Neural progenitor cell (in vitro differentiated cells): ENCODE results near the gene MAST3. TPM values are rescaled to one million over a fixed set of nuclear protein-coding genes. Genes with fewer than 3 reads are reported as not detected.

Experiments
- DNase-seq: peaks from one replicate; pipeline ENCODE4 v3.0.0-alpha.2; 2016; ENCODE audit warnings: low spot score
- H2AFZ ChIP-seq: fragments of 200-600 bp; sonication (generic); replicated peaks from 2 replicates; pipeline ENCODE4 v1.6.1; 2016; ENCODE audit warnings: antibody characterized with exemption
- H3F3A ChIP-seq: fragments of 200-600 bp; sonication (generic); 2 replicates; pipeline ENCODE4 v1.6.1; 2016; ENCODE audit warnings: antibody characterized with exemption, low read depth
- H3K27ac ChIP-seq: fragments of 200-600 bp; sonication (generic); 2 replicates; pipeline ENCODE4 v1.5.1; 2016; ENCODE audit warnings: mild to moderate bottlenecking
- H3K27me3 ChIP-seq: fragments of 200-600 bp; sonication (generic); 2 replicates; pipeline ENCODE4 v1.6.1; 2016; ENCODE audit warnings: mild to moderate bottlenecking, moderate library complexity
- H3K36me3 ChIP-seq: fragments of 200-600 bp; sonication (generic); 2 replicates; pipeline ENCODE4 v1.5.1; 2016
- H3K4me1 ChIP-seq: fragments of 200-600 bp; sonication (generic); 2 replicates; pipeline ENCODE4 v1.6.1; 2016; ENCODE audit warnings: mixed run types
- H3K4me2 ChIP-seq: fragments of 200-600 bp; sonication (generic); 2 replicates; pipeline ENCODE4 v1.6.1; 2016
- H3K4me3 ChIP-seq: fragments of 200-600 bp; sonication (generic); 2 replicates; pipeline ENCODE4 v1.5.1; 2016
- H3K79me2 ChIP-seq: fragments of 200-600 bp; sonication (generic); 2 replicates; pipeline ENCODE4 v1.6.1; 2016; ENCODE audit warnings: low read depth
- H3K9ac ChIP-seq: fragments of 200-600 bp; sonication (generic); 2 replicates; pipeline ENCODE4 v1.6.1; 2016
- H3K9me3 ChIP-seq: fragments of 200-600 bp; sonication (generic); 2 replicates; pipeline ENCODE4 v1.5.1; 2016; ENCODE audit warnings: low read depth
- H4K20me1 ChIP-seq: fragments of 200-600 bp; sonication (generic); 2 replicates; pipeline ENCODE4 v1.6.1; 2016; ENCODE audit warnings: low read depth
- H3K27ac Mint-ChIP-seq: 3 replicates; pipeline ENCODE4 v1.8.0; 2021; ENCODE audit warnings: mixed read lengths
- H3K27me3 Mint-ChIP-seq: 2 replicates; pipeline ENCODE4 v1.8.0; 2022; ENCODE audit warnings: low read depth, mild to moderate bottlenecking, inconsistent platforms, moderate library complexity, mixed read lengths; ENCODE audit not compliant: insufficient read depth
- H3K36me3 Mint-ChIP-seq: 3 replicates; pipeline ENCODE4 v1.8.0; 2021; ENCODE audit warnings: mixed read lengths
- H3K4me1 Mint-ChIP-seq: 3 replicates; pipeline ENCODE4 v1.8.0; 2021; ENCODE audit warnings: mixed read lengths
- H3K4me3 Mint-ChIP-seq: 3 replicates; pipeline ENCODE4 v1.8.0; 2021; ENCODE audit warnings: mild to moderate bottlenecking, moderate library complexity, mixed read lengths
- H3K9me3 Mint-ChIP-seq: 3 replicates; pipeline ENCODE4 v1.8.0; 2020; ENCODE audit warnings: mixed read lengths
- CTCF ChIP-seq: fragments of 200-600 bp; sonication (generic); IDR thresholded peaks from 2 replicates; pipeline ENCODE4 v1.5.1; 2017; ENCODE audit warnings: antibody characterized with exemption, mild to moderate bottlenecking
- EZH2 ChIP-seq: fragments of 200-600 bp; sonication (generic); IDR thresholded peaks from 2 replicates; pipeline ENCODE4 v1.6.1; 2017; ENCODE audit warnings: antibody characterized with exemption, mild to moderate bottlenecking, moderate library complexity
- EZH2phosphoT487 ChIP-seq: fragments of 200-600 bp; sonication (generic); IDR thresholded peaks from 2 replicates; pipeline ENCODE4 v1.6.1; 2017; ENCODE audit warnings: antibody characterized with exemption
- total RNA-seq: library from RNA; depleted of rRNA; stranded (reverse); fragments of >200 nt; gene quantifications from 2 replicates; pipeline ENCODE4 v1.2.3, GENCODE V29; 2015; ENCODE audit warnings: low replicate concordance

Gene MAST3
- total RNA-seq, 1 donor from 2014 or later = 2.1 TPM

GRCh38 chr19:18058208-18059009, 39.2 kb upstream of the MAST3 start:
- H3K27ac ChIP-seq = no peak overlapping the region
- Mint-ChIP-seq H3K4me1 (peaks cover 13% of the 10 kb centered on the region), H3K9me3 (no peaks in the 10 kb centered on the region), H3K36me3 (no peaks in the 10 kb centered on the region), H3K27ac (peak overlapping the region; percentile 72), H3K4me3 (peak overlapping the region; percentile 75), H3K27me3 (peaks cover 7% of the 10 kb centered on the region)
- TF ChIP-seq CTCF = peak; percentile 98
- no peak for TF ChIP-seq EZH2
- TF ChIP-seq EZH2phosphoT487 = no peak
- H4K20me1 ChIP-seq = no peaks in the 10 kb centered on the region
- no peaks in the 10 kb centered on the region for H3K4me1 ChIP-seq
- peak overlapping the region; percentile 81 for H3K4me2 ChIP-seq
- H3K9me3 ChIP-seq = no peaks in the 10 kb centered on the region
- peak overlapping the region; percentile 41 for H3K4me3 ChIP-seq
- no peaks in the 10 kb centered on the region for H3K79me2 ChIP-seq
- H3K9ac ChIP-seq = no peak overlapping the region
- no peaks in the 10 kb centered on the region for H3K27me3 ChIP-seq
- peak overlapping the region; percentile 84 for H2AFZ ChIP-seq
- peaks cover 12% of the 10 kb centered on the region for H3F3A ChIP-seq
- peak; percentile 90 for DNase-seq
- no peaks in the 10 kb centered on the region for H3K36me3 ChIP-seq

- TF ChIP-seq EZH2phosphoT487 (no peak), CTCF (no peak), EZH2 (no peak)
- H3K4me3 ChIP-seq = no peak overlapping the region
- peak overlapping the region; percentile 35 for H3K4me3 Mint-ChIP-seq
- H2AFZ ChIP-seq = no peak overlapping the region
- no peaks in the 10 kb centered on the region for H4K20me1 ChIP-seq
- H3K4me2 ChIP-seq = no peak overlapping the region
- no peak for DNase-seq
- no peaks in the 10 kb centered on the region for H3K9me3 ChIP-seq
- peaks cover 11% of the 10 kb centered on the region for H3K4me1 Mint-ChIP-seq
- H3K27me3 ChIP-seq = no peaks in the 10 kb centered on the region
- H3F3A ChIP-seq = peaks cover 12% of the 10 kb centered on the region
- no peaks in the 10 kb centered on the region for H3K36me3 ChIP-seq
- H3K4me1 ChIP-seq = no peaks in the 10 kb centered on the region
- no peaks in the 10 kb centered on the region for H3K36me3 Mint-ChIP-seq
- no peak overlapping the region for H3K9ac ChIP-seq
- H3K79me2 ChIP-seq = no peaks in the 10 kb centered on the region
- H3K27ac ChIP-seq = no peak overlapping the region
- H3K27me3 Mint-ChIP-seq = peaks cover 10% of the 10 kb centered on the region
- H3K27ac Mint-ChIP-seq = no peak overlapping the region
- H3K9me3 Mint-ChIP-seq = no peaks in the 10 kb centered on the region
Observed at GRCh38 chr19:18059297-18059696, 38.3 kb upstream of the MAST3 start.

- no peak overlapping the region for H3K4me2 ChIP-seq
- H4K20me1 ChIP-seq = no peaks in the 10 kb centered on the region
- TF ChIP-seq EZH2 (no peak), EZH2phosphoT487 (no peak), CTCF (no peak)
- Mint-ChIP-seq H3K4me1 (peaks cover 13% of the 10 kb centered on the region), H3K9me3 (no peaks in the 10 kb centered on the region), H3K27me3 (peaks cover 14% of the 10 kb centered on the region), H3K27ac (no peak overlapping the region), H3K36me3 (no peaks in the 10 kb centered on the region), H3K4me3 (no peak overlapping the region)
- H3K4me3 ChIP-seq = no peak overlapping the region
- no peaks in the 10 kb centered on the region for H3K9me3 ChIP-seq
- no peaks in the 10 kb centered on the region for H3K79me2 ChIP-seq
- H3K27ac ChIP-seq = no peak overlapping the region
- no peaks in the 10 kb centered on the region for H3K4me1 ChIP-seq
- peaks cover 12% of the 10 kb centered on the region for H3F3A ChIP-seq
- no peak overlapping the region for H2AFZ ChIP-seq
- no peaks in the 10 kb centered on the region for H3K27me3 ChIP-seq
- no peak for DNase-seq
- no peaks in the 10 kb centered on the region for H3K36me3 ChIP-seq
- no peak overlapping the region for H3K9ac ChIP-seq
Observed at GRCh38 chr19:18059902-18060301, 37.7 kb upstream of the MAST3 start.
